SHP77 treated with DMSO at 0.1 percent for 48 hours (cell line): Measurements from ENCODE around the gene GALNT18.

Experiments
- DNase-seq: peaks from one replicate; lab custom pipeline; 2025; lab: John Stamatoyannopoulos, UW

The GALNT18 gene

DNA sequence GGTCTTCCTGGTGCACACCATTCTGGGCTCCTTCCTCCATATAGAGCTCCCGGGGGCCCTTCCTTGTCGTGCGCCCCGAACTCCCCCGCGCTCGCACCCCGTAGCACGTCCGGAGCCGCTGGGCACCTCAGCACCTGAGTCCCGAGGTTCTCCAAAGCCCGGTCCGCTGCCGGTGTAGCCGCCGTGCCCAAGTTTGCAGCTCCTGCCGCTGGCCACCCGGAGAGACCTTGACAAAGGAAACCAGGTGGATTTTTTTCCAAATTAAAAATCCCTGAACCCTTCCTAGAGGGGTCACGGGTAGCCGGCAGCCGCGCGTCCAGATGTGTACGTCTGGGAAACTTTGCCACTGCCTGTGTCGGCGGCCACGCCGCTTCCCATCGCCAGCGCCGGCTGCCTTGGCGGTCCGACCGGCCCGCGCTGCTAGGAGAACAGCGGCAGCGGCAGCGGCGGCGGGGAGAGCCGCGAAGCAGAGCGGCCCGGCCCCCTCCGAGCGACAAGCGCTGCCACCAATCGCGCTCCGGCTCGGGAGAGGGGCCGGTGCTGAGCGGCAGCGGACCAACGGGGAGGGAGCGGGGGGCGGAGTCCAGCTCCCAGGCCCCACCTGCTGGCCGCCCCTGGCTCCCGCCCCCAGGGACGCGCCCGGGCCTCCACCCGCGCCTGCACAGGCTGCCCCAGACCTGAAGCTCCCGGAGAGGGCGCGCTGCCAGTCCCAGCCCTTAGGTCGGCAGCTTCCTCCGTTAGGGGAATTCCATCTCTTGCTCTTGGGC, at the start of gene GALNT18:
Gene GALNT18, minus strand, starts transcription at position 433 of the 767 bp plus-strand sequence.
- DNase-seq: peak; percentile 42

- DNase-seq: no peak
These were observed 48.8 kb upstream of the GALNT18 start for GRCh38 chr11:11670574-11670973.

- no peak for DNase-seq
These were observed 47.5 kb upstream of the GALNT18 start for GRCh38 chr11:11669233-11669846.

- no peak for DNase-seq
These were observed 47.0 kb upstream of the GALNT18 start for GRCh38 chr11:11668781-11669180.

DNA sequence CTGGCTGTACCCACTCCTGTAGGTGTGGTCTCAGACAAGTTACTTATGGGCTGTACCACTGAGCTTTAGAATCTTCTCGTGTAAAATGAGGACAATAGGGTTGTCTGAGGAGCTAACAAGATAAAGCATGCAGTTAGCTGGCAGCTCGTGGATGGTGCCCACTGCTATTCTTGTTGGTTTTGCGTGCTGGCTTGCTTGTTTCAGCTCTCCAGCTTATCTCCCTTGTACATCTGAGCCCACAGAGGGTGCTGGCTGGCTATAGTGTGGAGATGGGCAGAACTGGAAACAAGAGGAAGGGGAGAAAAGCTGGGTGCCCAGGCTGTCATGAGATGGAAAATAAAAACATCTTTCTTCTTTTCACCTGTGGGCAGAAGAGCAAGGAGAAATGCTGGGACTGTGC, 46.5 kb upstream of the GALNT18 start:
- DNase-seq: no peak

DNA sequence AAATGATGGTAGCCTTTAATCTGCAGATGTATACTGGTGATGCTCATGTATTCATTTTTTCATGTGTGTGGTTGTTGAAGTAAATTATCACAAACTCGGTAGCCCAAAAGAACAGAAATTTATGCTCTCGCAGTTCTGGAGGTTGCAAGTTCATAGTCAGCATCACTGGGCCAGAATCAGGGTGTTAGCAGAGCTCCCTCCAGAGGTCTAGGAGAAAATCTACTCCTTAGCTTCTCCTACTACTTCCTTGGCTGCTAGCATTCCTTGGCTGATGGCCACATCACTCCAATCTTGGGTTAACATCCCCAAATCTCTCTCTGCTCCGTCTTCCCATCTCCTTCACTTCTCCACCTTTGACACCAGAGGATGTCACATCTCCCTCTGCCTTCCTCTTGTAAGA, 45.3 kb upstream of the GALNT18 start:
- no peak for DNase-seq

DNA sequence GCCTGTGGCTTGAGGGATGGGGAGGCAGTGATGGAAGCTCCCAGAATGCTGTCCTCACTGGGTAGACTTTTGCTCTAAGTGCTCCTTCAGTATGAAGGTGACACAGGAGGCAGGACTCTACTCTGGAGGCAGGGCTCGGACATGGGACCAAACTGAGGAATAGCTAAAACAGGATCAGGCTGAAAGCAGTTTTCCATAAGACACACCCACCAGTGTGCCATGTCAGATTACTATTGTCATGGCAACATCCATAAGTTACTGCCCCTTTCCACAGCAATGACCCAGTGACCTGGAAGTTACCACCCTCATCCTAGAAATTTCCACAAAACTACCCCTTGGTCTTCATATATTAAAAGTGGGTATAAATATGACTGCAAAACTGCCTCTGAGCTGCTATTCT, 43.6 kb upstream of the GALNT18 start:
- DNase-seq: no peak

- no peak for DNase-seq
These were observed 42.1 kb upstream of the GALNT18 start for GRCh38 chr11:11663907-11664306.

GRCh38 chr11:11662578-11662977, 40.8 kb upstream of the GALNT18 start:
- no peak for DNase-seq

- no peak for DNase-seq
These were observed 39.7 kb upstream of the GALNT18 start for GRCh38 chr11:11661326-11662040.

- DNase-seq: no peak
These were observed 38.5 kb upstream of the GALNT18 start for GRCh38 chr11:11660363-11660740.

GRCh38 chr11:11659567-11660362, 38.0 kb upstream of the GALNT18 start:
- no peak for DNase-seq

GRCh38 chr11:11657218-11657955, 35.6 kb upstream of the GALNT18 start:
- DNase-seq: no peak

DNA sequence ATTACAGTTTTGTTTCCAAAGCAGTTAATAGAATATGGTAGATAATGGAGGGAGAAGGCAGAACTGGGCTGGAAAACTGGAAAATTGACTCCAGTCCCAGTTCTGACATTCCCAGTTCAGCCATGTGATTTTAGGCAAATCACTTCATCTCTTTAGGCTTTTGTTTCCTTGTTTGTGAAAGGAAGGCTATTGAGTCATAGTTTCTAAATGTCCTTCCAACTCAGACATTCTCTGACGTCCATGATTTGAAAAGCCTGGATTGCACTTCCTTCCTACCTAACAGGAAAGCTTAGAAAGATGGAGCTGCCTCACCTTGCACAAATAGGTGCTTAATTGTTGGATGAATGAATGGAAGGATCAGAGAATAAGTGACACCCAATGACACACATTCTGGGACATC, 19.8 kb upstream of the GALNT18 start:
- DNase-seq: no peak

GRCh38 chr11:11640996-11641395, 19.2 kb upstream of the GALNT18 start:
- no peak for DNase-seq

DNA sequence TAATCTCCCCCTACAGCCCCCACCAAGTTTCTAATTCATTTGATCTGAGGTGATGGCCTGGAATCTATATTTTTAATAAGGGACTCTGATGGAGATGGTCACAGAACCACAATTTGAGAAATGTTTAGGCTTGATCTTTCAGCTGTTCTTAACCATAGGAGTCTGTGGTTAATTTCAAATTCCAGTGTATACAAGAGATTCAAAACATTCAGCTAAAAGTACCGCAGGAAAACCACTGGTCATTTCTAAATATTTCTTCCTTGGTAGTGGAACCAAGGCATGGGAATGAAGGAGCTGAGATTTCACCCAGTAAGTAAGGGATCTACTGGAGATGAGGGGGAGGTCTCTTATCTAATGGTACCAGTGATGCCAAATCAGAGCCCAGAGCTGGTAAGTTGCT, 18.3 kb upstream of the GALNT18 start:
- no peak for DNase-seq

DNA sequence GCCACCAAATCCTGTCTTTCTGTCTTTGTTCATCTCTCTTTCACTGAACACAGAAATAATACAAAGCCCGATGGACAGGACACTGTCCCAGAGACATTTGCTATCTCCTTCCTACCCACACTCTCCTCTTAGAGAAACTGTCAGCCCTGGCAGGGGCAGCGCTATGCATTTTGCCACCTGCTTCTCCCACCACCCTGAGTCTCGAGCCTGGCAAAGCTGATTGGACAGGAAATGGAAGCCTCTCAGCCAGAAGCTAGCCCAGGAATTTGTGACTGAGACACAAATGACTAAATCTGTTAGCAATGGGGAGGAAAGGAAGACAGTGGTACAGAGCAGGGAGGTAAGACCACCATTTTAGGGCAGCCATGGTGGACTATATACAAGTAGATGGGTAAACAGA, 14.9 kb upstream of the GALNT18 start:
- DNase-seq: no peak

DNA sequence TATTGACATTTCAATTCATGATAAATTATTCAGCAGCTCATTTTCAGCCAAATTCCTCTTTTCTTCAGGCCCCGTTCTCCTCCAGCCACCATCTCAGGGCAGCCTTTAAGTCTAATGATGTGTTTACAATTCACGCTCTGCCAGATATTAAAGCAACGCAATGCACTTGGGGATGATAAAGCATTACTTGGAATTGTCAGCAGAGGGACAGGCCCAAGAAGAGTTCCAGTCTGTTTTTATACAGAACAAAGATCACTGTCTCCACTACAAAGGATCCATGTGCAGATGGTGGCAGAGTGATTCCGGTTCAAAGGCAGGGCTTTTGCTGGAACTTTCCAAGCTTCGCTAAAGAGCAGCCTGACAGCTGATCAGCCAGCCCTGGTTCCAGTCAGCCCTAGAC, 13.6 kb upstream of the GALNT18 start:
- DNase-seq: no peak

DNA sequence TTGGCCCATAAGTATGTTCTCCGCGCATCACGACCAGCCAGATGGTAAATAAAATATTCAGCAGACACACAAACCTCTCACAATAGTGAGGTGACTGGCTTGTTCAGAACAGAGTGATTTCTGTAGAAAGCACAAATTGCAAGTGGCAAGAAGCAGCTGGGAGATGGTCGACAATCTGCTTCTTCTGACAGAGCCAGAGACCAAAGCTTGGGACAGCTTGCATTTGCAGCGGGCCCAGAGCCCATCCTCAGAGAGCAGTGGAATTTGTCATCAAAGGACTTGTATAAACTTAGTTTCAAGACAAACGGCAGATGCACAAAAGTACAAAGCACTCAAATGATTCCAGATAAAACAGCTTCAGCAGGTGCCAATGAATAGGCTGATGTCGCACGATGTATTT, 7.6 kb upstream of the GALNT18 start:
- no peak for DNase-seq

DNA sequence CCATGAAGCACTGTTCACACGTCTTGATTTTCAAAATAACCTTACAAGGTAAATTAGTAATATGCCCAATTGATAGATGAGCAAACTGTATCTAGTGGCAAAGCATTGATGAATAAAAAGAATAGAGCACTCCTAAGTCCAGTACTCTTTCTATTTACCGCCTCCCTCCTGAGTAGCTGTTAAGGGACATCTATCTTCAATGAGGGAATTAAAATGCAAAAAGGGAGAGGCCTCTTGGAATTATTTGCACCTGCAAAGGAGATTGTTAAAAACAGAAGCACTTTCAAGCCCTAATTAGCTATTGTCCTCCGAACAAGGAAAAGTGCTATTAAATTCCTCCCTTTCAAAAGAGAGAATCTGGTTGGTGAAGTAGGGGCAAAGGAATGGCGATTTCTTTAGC, 6.8 kb upstream of the GALNT18 start:
- DNase-seq: no peak

DNA sequence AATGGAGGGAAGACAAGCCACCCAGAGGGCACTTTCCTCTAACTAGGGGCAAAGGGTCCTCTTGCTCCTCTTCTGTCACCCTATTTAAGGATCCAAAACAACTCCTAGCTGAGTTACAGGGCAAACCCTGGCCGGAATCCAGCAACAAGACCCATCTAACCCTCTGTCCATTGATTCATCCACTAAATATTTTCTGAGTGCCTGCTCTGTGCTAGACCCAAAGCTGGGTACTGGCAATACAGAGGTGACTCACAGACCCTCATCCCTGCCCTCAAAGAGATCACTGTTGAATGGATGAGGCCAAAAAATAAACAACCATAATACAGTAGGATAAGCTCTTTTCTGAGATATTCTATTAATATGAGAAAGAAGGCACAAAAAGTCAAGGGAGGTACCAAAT, 4.3 kb upstream of the GALNT18 start:
- no peak for DNase-seq

DNA sequence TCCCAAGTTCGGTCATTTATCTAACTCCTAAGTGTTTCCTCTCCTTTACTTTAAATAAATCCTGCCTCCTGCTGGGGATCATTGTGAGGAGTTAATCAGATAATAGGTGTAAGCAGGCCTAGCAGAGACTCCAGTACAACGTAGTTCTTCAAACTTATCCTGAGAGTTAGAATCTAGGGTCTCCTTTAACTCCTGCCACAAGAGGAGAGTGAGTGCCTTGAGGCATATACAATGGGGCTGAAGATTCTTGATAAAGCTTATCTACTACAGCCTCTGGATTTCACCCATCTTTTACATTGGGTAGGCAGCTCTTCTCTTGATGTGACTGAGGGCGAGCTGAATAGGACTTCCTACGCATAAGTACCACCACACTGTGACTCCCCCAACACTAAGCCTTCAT, 3.1 kb upstream of the GALNT18 start:
- no peak for DNase-seq
